Stimulated activated CD8-positive, alpha-beta memory T cell treated with anti-CD3 and anti-CD28 coated beads, Interleukin-15, amount 100 ng/mL, for 24 hours (primary cell): ENCODE results near the gene AEBP1.

Experiments
- DNase-seq: peaks from one replicate; pipeline ENCODE4 v3.0.0-alpha.2; 2020; ENCODE audit warnings: low read depth

The AEBP1 gene

GRCh38 chr7:44066494-44067063 lies 37.6 kb upstream of the AEBP1 start:
- DNase-seq: no peak

GRCh38 chr7:44067064-44067951 lies 36.8 kb upstream of the AEBP1 start:
- DNase-seq: no peak

GRCh38 chr7:44068054-44068453 lies 36.1 kb upstream of the AEBP1 start:
- no peak for DNase-seq

GRCh38 chr7:44071726-44072363 lies 32.3 kb upstream of the AEBP1 start:
- no peak for DNase-seq

GRCh38 chr7:44072364-44073231 lies 31.5 kb upstream of the AEBP1 start:
- no peak for DNase-seq

GRCh38 chr7:44073664-44074348 lies 30.3 kb upstream of the AEBP1 start:
- DNase-seq: no peak

- DNase-seq: no peak
Observed at GRCh38 chr7:44074349-44074695, 29.8 kb upstream of the AEBP1 start.

GRCh38 chr7:44075296-44076075 lies 28.7 kb upstream of the AEBP1 start:
- no peak for DNase-seq

- no peak for DNase-seq
Observed at GRCh38 chr7:44076101-44076895, 27.8 kb upstream of the AEBP1 start.

GRCh38 chr7:44077061-44077460 lies 27.1 kb upstream of the AEBP1 start:
- DNase-seq: no peak

- DNase-seq: no peak
Observed at GRCh38 chr7:44077681-44078091, 26.5 kb upstream of the AEBP1 start.

- no peak for DNase-seq
Observed at GRCh38 chr7:44078521-44078920, 25.6 kb upstream of the AEBP1 start.

GRCh38 chr7:44079331-44080021 lies 24.7 kb upstream of the AEBP1 start:
- no peak for DNase-seq

- no peak for DNase-seq
Observed at GRCh38 chr7:44080118-44080517, 24.0 kb upstream of the AEBP1 start.

- DNase-seq: no peak
Observed at GRCh38 chr7:44080686-44081265, 23.4 kb upstream of the AEBP1 start.

- no peak for DNase-seq
Observed at GRCh38 chr7:44081266-44081748, 22.8 kb upstream of the AEBP1 start.

GRCh38 chr7:44082541-44083207 lies 21.5 kb upstream of the AEBP1 start:
- peak; percentile 87 for DNase-seq

- DNase-seq: no peak
Observed at GRCh38 chr7:44083796-44084195, 20.3 kb upstream of the AEBP1 start.
